Neuronal stem cell (in vitro differentiated cells): ENCODE measurements around the gene TEX29. TPM values are rescaled to one million over a fixed set of nuclear protein-coding genes. Genes with fewer than 3 reads are reported as not detected.

ENCODE experiments used
- DNase-seq: peaks from one replicate; pipeline ENCODE4 v3.0.0-alpha.2; 2013; ENCODE audit warnings: low spot score
- H2AFZ ChIP-seq: one replicate; pipeline ENCODE4 v1.6.1; 2013; ENCODE audit warnings: mild to moderate bottlenecking, low read length, inconsistent platforms
- H2AK5ac ChIP-seq: 2 replicates; pipeline ENCODE4 v1.6.1; 2013; ENCODE audit warnings: low read depth, mild to moderate bottlenecking, inconsistent platforms, low read length, moderate library complexity, mixed read lengths
- H2BK120ac ChIP-seq: 2 replicates; pipeline ENCODE4 v1.6.1; 2013; ENCODE audit warnings: low read depth, mild to moderate bottlenecking, inconsistent platforms, low read length, moderate library complexity, mixed read lengths
- H2BK12ac ChIP-seq: one replicate; pipeline ENCODE4 v1.6.1; 2013; ENCODE audit warnings: low read length, inconsistent platforms
- H2BK15ac ChIP-seq: 2 replicates; pipeline ENCODE4 v1.6.1; 2013; ENCODE audit warnings: mild to moderate bottlenecking, low read length, inconsistent platforms, mixed read lengths
- H2BK5ac ChIP-seq: one replicate; pipeline ENCODE4 v1.6.1; 2013; ENCODE audit warnings: inconsistent platforms, mild to moderate bottlenecking, low read length, moderate library complexity
- H3K14ac ChIP-seq: one replicate; pipeline ENCODE4 v1.6.1; 2013; ENCODE audit warnings: low read length, inconsistent platforms
- H3K18ac ChIP-seq: 2 replicates; pipeline ENCODE4 v1.6.1; 2013; ENCODE audit warnings: low read length, inconsistent platforms
- H3K23ac ChIP-seq: 2 replicates; pipeline ENCODE4 v1.6.1; 2013; ENCODE audit warnings: low read depth, mild to moderate bottlenecking, mixed read lengths, low read length, inconsistent platforms; ENCODE audit not compliant: poor library complexity
- H3K27ac ChIP-seq: replicated peaks from 3 replicates; pipeline ENCODE4 v1.5.1; 2013; ENCODE audit warnings: low read length, inconsistent platforms
- H3K27me3 ChIP-seq, 3 experiments: 2 replicates each; pipeline ENCODE4 v1.6.1; 2013; ENCODE audit warnings: low read length in 3 of 3, mild to moderate bottlenecking in 2 of 3, inconsistent platforms in 1 of 3, low read depth in 1 of 3, mixed read lengths in 1 of 3, moderate library complexity in 1 of 3; ENCODE audit not compliant: control insufficient read depth in 3 of 3, insufficient read depth in 3 of 3
- H3K36me3 ChIP-seq, 2 donors: replicated peaks in 1 of 2; 2 replicates each; pipeline ENCODE4 v1.6.1; 2013; ENCODE audit warnings: low read length in 2 of 2; ENCODE audit not compliant: control insufficient read depth in 2 of 2, insufficient read depth in 2 of 2
- H3K4ac ChIP-seq: 2 replicates; pipeline ENCODE4 v1.6.1; 2013; ENCODE audit warnings: inconsistent platforms, mild to moderate bottlenecking, low read length, moderate library complexity
- H3K4me1 ChIP-seq, 2 donors: 1 replicate in 1 of 2; 2 replicates in 1 of 2; pipeline ENCODE4 v1.6.1; 2013; ENCODE audit warnings: low read length in 2 of 2, low read depth in 1 of 2; ENCODE audit not compliant: control insufficient read depth in 2 of 2, insufficient read depth in 1 of 2
- H3K4me2 ChIP-seq: one replicate; pipeline ENCODE4 v1.6.1; 2013; ENCODE audit warnings: mild to moderate bottlenecking, low read length, inconsistent platforms; ENCODE audit not compliant: insufficient read depth, poor library complexity, severe bottlenecking
- H3K4me3 ChIP-seq, 2 donors: 2 replicates each; pipeline ENCODE4 v1.5.1; 2013; ENCODE audit warnings: low read length in 2 of 2, mild to moderate bottlenecking in 2 of 2, inconsistent platforms in 1 of 2, moderate library complexity in 1 of 2
- H3K79me1 ChIP-seq: one replicate; pipeline ENCODE4 v1.6.1; 2013; ENCODE audit warnings: low read depth, mild to moderate bottlenecking, inconsistent platforms, low read length, moderate library complexity
- H3K9ac ChIP-seq: one replicate; pipeline ENCODE4 v1.6.1; 2013; ENCODE audit warnings: mild to moderate bottlenecking, low read depth, low read length, inconsistent platforms; ENCODE audit not compliant: poor library complexity
- H3K9me3 ChIP-seq, 2 donors: replicated peaks in 1 of 2; 2 replicates each; pipeline versions ENCODE3 to v1.6.1; 2013; ENCODE audit warnings: low read length in 2 of 2, mild to moderate bottlenecking in 2 of 2, inconsistent platforms in 1 of 2, low read depth in 1 of 2, mixed read lengths in 1 of 2, moderate library complexity in 1 of 2; ENCODE audit not compliant: control insufficient read depth in 2 of 2, insufficient read depth in 1 of 2
- H4K8ac ChIP-seq: one replicate; pipeline ENCODE4 v1.6.1; 2013; ENCODE audit warnings: low read depth, mild to moderate bottlenecking, inconsistent platforms, low read length, moderate library complexity
- H4K91ac ChIP-seq: one replicate; pipeline ENCODE4 v1.6.1; 2013; ENCODE audit warnings: low read length, low read depth, mild to moderate bottlenecking, inconsistent platforms; ENCODE audit not compliant: poor library complexity
- WGBS, 2 donors: extraction: QIAGEN DNeasy Blood & Tissue Kit; methylation state at CpG; one replicate each; pipeline ENCODE4 v1.1.7; 2013; ENCODE audit warnings: missing lambda C conversion rate in 2 of 2, mixed read lengths in 1 of 2; ENCODE audit not compliant: insufficient read length in 2 of 2, insufficient replicate concordance in 1 of 2; ENCODE audit errors: extremely low coverage in 2 of 2; 5-methylcytosine and 5-hydroxymethylcytosine counted together
- polyA plus RNA-seq, 2 experiments: library from polyadenylated mRNA; stranded (reverse); fragments of 200-250 nt; gene quantifications; one replicate each; pipeline ENCODE4 v1.2.3, GENCODE V29; 2013

Gene TEX29
- 0.17 TPM for polyA plus RNA-seq (2013, experiment 1 of 2)
- 0.26 TPM for polyA plus RNA-seq (2013, experiment 2 of 2)

GRCh38 chr13:111319998-111320911, at the start of gene TEX29:
Gene TEX29, plus strand, starts transcription at chr13:111320642. Its CDS starts 249 bp downstream, at chr13:111320891.
- peak within 1 kb of the TSS; percentile 66 for H2BK5ac ChIP-seq
- H3K27me3 ChIP-seq, result no peaks in the 10 kb centered on the region
- no peak within 1 kb of the TSS for H2BK12ac ChIP-seq
- no peak within 1 kb of the TSS for H3K27ac ChIP-seq
- H2BK120ac ChIP-seq, result peak within 1 kb of the TSS; percentile 72
- H3K9ac ChIP-seq, result peak within 1 kb of the TSS; percentile 60
- no peak within 1 kb of the TSS for H3K4me3 ChIP-seq
- no peak within 1 kb of the TSS for H3K4me2 ChIP-seq
- H3K18ac ChIP-seq, result peak within 1 kb of the TSS; percentile 80
- H3K9me3 ChIP-seq, result no peaks in the 10 kb centered on the region
- peaks cover 5% of the 10 kb centered on the region for H3K79me1 ChIP-seq
- H3K14ac ChIP-seq, result peak within 1 kb of the TSS; percentile 89
- H3K36me3 ChIP-seq, result no peaks in the 10 kb centered on the region
- H2AFZ ChIP-seq, result no peak within 1 kb of the TSS
- peak within 1 kb of the TSS; percentile 84 for H3K4ac ChIP-seq
- H2AK5ac ChIP-seq, result peak within 1 kb of the TSS; percentile 81
- H4K91ac ChIP-seq, result no peak within 1 kb of the TSS
- H3K23ac ChIP-seq, result peak within 1 kb of the TSS; percentile 65
- no CpG with 5 or more reads among the region's 35 CpGs for WGBS, 2 donors
- peak within 1 kb of the TSS; percentile 96 for H2BK15ac ChIP-seq
- peaks cover 0 to 6% of the 10 kb centered on the region in 2 donors for H3K4me1 ChIP-seq
- DNase-seq, result no peak
- peak within 1 kb of the TSS; percentile 86 for H4K8ac ChIP-seq

- no peak for DNase-seq
- WGBS, 2 donors, result no CpG with 5 or more reads among the region's 20 CpGs
These were observed 49.4 kb upstream of the TEX29 start for GRCh38 chr13:111270765-111271698.

GRCh38 chr13:111272117-111272516, 48.3 kb upstream of the TEX29 start:
- no peak overlapping the region for H3K4me3 ChIP-seq
- no peak overlapping the region for H2AFZ ChIP-seq
- H4K91ac ChIP-seq, result no peak overlapping the region
- no peak overlapping the region for H2AK5ac ChIP-seq
- no peaks in the 10 kb centered on the region for H3K9me3 ChIP-seq
- H2BK15ac ChIP-seq, result no peak overlapping the region
- no peak overlapping the region for H3K23ac ChIP-seq
- no peak overlapping the region for H3K14ac ChIP-seq
- no peak overlapping the region for H3K4ac ChIP-seq
- no peak overlapping the region for H3K27ac ChIP-seq
- H2BK12ac ChIP-seq, result no peak overlapping the region
- no peak overlapping the region for H2BK120ac ChIP-seq
- DNase-seq, result no peak
- peaks cover 2% of the 10 kb centered on the region for H3K79me1 ChIP-seq
- H3K4me1 ChIP-seq, result no peaks in the 10 kb centered on the region
- H3K4me2 ChIP-seq, result no peak overlapping the region
- H3K27me3 ChIP-seq, result no peaks in the 10 kb centered on the region
- no peak overlapping the region for H4K8ac ChIP-seq
- no CpG with 5 or more reads among the region's 7 CpGs for WGBS, 2 donors
- peaks cover 30 to 100% of the 10 kb centered on the region in 2 donors for H3K36me3 ChIP-seq
- no peak overlapping the region for H3K9ac ChIP-seq
- H2BK5ac ChIP-seq, result no peak overlapping the region
- H3K18ac ChIP-seq, result no peak overlapping the region

More at GRCh38 chr13:111270765-111271698, 49.4 kb upstream of the TEX29 start:
- Histone ChIP-seq H2BK15ac (no peak overlapping the region), H3K9ac (peak overlapping the region; percentile 61), H3K23ac (peak overlapping the region; percentile 74), H3K4me2 (no peak overlapping the region), H3K4me1 (no peaks in the 10 kb centered on the region), H2BK5ac (no peak overlapping the region), H2BK12ac (no peak overlapping the region), H3K18ac (no peak overlapping the region), H2AFZ (no peak overlapping the region), H3K4ac (no peak overlapping the region), H3K14ac (no peak overlapping the region), H4K91ac (no peak overlapping the region), H3K27me3 (no peaks in the 10 kb centered on the region), H3K4me3 (no peak overlapping the region), H2AK5ac (no peak overlapping the region), H3K27ac (no peak overlapping the region), H3K36me3 (peaks cover 30 to 98% of the 10 kb centered on the region in 2 donors), H3K9me3 (no peaks in the 10 kb centered on the region), H3K79me1 (peaks cover 2% of the 10 kb centered on the region), H4K8ac (peak overlapping the region; percentile 78), H2BK120ac (no peak overlapping the region)
